ENCODE data around the gene NTSR1. TPM values are rescaled to one million over a fixed set of nuclear protein-coding genes. Genes with fewer than 3 reads are reported as not detected.

The NTSR1 gene
- total and polyA plus RNA-seq, 2 of the 13 experiments (the other 11 are each of a cell fraction or from before 2014, with no cell fraction given), result 0.09 to 0.12 TPM

GRCh38 chr20:62808211-62808865 is 99.7 kb downstream of the NTSR1 start (continued):
- TF ChIP-seq HOXA3 (CRISPR knock-in tag; IDR thresholded peaks at IDR 0.05), result peak; percentile 43
- TF ChIP-seq, protein P1, sequence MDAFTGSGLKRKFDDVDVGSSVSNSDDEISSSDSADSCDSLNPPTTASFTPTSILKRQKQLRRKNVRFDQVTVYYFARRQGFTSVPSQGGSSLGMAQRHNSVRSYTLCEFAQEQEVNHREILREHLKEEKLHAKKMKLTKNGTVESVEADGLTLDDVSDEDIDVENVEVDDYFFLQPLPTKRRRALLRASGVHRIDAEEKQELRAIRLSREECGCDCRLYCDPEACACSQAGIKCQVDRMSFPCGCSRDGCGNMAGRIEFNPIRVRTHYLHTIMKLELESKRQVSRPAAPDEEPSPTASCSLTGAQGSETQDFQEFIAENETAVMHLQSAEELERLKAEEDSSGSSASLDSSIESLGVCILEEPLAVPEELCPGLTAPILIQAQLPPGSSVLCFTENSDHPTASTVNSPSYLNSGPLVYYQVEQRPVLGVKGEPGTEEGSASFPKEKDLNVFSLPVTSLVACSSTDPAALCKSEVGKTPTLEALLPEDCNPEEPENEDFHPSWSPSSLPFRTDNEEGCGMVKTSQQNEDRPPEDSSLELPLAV (CRISPR knock-in tag; conservative IDR thresholded peaks at IDR 0.05; ENCODE audit: low read depth), result no peak
- TF ChIP-seq, protein P2, sequence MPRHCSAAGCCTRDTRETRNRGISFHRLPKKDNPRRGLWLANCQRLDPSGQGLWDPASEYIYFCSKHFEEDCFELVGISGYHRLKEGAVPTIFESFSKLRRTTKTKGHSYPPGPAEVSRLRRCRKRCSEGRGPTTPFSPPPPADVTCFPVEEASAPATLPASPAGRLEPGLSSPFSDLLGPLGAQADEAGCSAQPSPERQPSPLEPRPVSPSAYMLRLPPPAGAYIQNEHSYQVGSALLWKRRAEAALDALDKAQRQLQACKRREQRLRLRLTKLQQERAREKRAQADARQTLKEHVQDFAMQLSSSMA (CRISPR knock-in tag; IDR thresholded peaks at IDR 0.05), result no peak
- TF ChIP-seq FOSL2 (CRISPR knock-in tag; IDR thresholded peaks at IDR 0.05), result no peak
- TF ChIP-seq ZNF879 (CRISPR knock-in tag; IDR thresholded peaks at IDR 0.05), result no peak
- TF ChIP-seq, protein P3, sequence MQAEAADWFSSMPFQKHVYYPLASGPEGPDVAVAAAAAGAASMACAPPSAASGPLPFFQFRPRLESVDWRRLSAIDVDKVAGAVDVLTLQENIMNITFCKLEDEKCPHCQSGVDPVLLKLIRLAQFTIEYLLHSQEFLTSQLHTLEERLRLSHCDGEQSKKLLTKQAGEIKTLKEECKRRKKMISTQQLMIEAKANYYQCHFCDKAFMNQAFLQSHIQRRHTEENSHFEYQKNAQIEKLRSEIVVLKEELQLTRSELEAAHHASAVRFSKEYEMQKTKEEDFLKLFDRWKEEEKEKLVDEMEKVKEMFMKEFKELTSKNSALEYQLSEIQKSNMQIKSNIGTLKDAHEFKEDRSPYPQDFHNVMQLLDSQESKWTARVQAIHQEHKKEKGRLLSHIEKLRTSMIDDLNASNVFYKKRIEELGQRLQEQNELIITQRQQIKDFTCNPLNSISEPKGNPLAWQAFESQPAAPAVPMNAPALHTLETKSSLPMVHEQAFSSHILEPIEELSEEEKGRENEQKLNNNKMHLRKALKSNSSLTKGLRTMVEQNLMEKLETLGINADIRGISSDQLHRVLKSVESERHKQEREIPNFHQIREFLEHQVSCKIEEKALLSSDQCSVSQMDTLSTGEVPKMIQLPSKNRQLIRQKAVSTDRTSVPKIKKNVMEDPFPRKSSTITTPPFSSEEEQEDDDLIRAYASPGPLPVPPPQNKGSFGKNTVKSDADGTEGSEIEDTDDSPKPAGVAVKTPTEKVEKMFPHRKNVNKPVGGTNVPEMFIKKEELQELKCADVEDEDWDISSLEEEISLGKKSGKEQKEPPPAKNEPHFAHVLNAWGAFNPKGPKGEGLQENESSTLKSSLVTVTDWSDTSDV (CRISPR knock-in tag; IDR thresholded peaks at IDR 0.05), result peak; percentile 24; the same call in 1 of the 2 replicates
- TF ChIP-seq HNRNPK (IDR thresholded peaks at IDR 0.05; ENCODE audit: low read depth, low read length, poor library complexity, severe bottlenecking), result no peak
- TF ChIP-seq NFYC (CRISPR knock-in tag; IDR thresholded peaks at IDR 0.05), result no peak
- TF ChIP-seq, protein P4, sequence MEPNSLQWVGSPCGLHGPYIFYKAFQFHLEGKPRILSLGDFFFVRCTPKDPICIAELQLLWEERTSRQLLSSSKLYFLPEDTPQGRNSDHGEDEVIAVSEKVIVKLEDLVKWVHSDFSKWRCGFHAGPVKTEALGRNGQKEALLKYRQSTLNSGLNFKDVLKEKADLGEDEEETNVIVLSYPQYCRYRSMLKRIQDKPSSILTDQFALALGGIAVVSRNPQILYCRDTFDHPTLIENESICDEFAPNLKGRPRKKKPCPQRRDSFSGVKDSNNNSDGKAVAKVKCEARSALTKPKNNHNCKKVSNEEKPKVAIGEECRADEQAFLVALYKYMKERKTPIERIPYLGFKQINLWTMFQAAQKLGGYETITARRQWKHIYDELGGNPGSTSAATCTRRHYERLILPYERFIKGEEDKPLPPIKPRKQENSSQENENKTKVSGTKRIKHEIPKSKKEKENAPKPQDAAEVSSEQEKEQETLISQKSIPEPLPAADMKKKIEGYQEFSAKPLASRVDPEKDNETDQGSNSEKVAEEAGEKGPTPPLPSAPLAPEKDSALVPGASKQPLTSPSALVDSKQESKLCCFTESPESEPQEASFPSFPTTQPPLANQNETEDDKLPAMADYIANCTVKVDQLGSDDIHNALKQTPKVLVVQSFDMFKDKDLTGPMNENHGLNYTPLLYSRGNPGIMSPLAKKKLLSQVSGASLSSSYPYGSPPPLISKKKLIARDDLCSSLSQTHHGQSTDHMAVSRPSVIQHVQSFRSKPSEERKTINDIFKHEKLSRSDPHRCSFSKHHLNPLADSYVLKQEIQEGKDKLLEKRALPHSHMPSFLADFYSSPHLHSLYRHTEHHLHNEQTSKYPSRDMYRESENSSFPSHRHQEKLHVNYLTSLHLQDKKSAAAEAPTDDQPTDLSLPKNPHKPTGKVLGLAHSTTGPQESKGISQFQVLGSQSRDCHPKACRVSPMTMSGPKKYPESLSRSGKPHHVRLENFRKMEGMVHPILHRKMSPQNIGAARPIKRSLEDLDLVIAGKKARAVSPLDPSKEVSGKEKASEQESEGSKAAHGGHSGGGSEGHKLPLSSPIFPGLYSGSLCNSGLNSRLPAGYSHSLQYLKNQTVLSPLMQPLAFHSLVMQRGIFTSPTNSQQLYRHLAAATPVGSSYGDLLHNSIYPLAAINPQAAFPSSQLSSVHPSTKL (CRISPR knock-in tag; IDR thresholded peaks at IDR 0.05), result no peak
- TF ChIP-seq IRF2 (CRISPR knock-in tag; IDR thresholded peaks at IDR 0.05), result no peak
- no peak for TF ChIP-seq RBM39 (IDR thresholded peaks at IDR 0.05; ENCODE audit: low read depth, low read length, poor library complexity, severe bottlenecking)
- no peak for TF ChIP-seq ZNF3 (CRISPR knock-in tag; IDR thresholded peaks at IDR 0.05)
- no peak for TF ChIP-seq ZNF383 (CRISPR knock-in tag; IDR thresholded peaks at IDR 0.05; ENCODE audit: borderline replicate concordance)
- no peak; the same call in 1 of the 2 replicates for TF ChIP-seq ZNF747 (CRISPR knock-in tag; IDR thresholded peaks at IDR 0.05; ENCODE audit: borderline replicate concordance)
- TF ChIP-seq MLLT10 (CRISPR knock-in tag; IDR thresholded peaks at IDR 0.05), result no peak
- TF ChIP-seq ZNF557 (CRISPR knock-in tag; IDR thresholded peaks at IDR 0.05), result no peak
- TF ChIP-seq KAT8 (CRISPR knock-in tag; IDR thresholded peaks at IDR 0.05), result no peak
- no peak for TF ChIP-seq ZNF281 (CRISPR knock-in tag; IDR thresholded peaks at IDR 0.05; ENCODE audit: borderline replicate concordance)
